ENCODE data around the gene TMEM181.

DNA sequence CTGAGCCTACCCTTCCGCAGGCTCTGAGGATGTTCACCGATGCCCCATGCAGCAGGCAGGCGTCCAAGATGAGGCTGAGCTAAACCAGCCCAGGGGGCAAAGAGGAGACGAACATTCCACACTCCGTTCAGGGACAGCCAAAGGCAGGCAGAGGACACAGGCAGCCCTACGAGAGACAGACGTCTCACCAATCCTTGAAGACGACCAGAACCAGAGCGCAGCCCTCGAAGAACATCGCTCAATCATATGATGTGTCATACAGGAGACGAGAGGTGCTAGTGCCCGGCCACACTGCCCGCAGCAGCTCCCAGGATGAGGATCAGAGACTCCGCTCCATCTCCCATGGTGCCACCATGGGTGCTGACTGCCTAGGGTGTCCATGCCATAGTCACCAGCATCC is 35.6 kb upstream of the TMEM181 start:
- TF ChIP-seq, protein P1, sequence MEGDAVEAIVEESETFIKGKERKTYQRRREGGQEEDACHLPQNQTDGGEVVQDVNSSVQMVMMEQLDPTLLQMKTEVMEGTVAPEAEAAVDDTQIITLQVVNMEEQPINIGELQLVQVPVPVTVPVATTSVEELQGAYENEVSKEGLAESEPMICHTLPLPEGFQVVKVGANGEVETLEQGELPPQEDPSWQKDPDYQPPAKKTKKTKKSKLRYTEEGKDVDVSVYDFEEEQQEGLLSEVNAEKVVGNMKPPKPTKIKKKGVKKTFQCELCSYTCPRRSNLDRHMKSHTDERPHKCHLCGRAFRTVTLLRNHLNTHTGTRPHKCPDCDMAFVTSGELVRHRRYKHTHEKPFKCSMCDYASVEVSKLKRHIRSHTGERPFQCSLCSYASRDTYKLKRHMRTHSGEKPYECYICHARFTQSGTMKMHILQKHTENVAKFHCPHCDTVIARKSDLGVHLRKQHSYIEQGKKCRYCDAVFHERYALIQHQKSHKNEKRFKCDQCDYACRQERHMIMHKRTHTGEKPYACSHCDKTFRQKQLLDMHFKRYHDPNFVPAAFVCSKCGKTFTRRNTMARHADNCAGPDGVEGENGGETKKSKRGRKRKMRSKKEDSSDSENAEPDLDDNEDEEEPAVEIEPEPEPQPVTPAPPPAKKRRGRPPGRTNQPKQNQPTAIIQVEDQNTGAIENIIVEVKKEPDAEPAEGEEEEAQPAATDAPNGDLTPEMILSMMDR (IDR thresholded peaks at IDR 0.05; ENCODE audit: insufficient read depth, low read length): no peak
- TF ChIP-seq POLR2AphosphoS5 (IDR thresholded peaks at IDR 0.05; ENCODE audit: low read depth): no peak
- TF ChIP-seq SPI1 (IDR thresholded peaks at IDR 0.05; ENCODE audit: borderline replicate concordance, low read depth): no peak

Data from HL-60 (cell line).